RWPE1 (cell line): Measurements from ENCODE around the gene GPR83.
A peak's percentile ranks its signal among the peaks of the same experiment; 100 is the strongest.

ENCODE experiments used
- CTCF ChIA-PET: fragments of 350-600 bp; sonication (Branson Sonifier 250); formaldehyde crosslinking; extraction: SDS; loops from one replicate; lab custom pipeline; 2021; lab: Yijun Ruan, JAX
- POLR2A ChIA-PET: fragments of 400-600 bp; formaldehyde crosslinking; extraction: SDS; loops from one replicate; lab custom pipeline; 2020; ENCODE audit warnings: antibody characterized with exemption; ENCODE audit not compliant: low non-redundant PET; lab: Yijun Ruan, JAX
- DNase-seq: peaks from one replicate; pipeline ENCODE4 v3.0.0; 2012; ENCODE audit warnings: low spot score
- H3K27ac ChIP-seq: fragments of 450-650 bp; 2 replicates; pipeline ENCODE4 v1.5.1; 2017
- CTCF ChIP-seq: fragments of 450-650 bp; conservative IDR thresholded peaks from 2 replicates; pipeline ENCODE4 v1.5.1; 2017; ENCODE audit warnings: low read depth, mild to moderate bottlenecking

GPR83 gene

DNA sequence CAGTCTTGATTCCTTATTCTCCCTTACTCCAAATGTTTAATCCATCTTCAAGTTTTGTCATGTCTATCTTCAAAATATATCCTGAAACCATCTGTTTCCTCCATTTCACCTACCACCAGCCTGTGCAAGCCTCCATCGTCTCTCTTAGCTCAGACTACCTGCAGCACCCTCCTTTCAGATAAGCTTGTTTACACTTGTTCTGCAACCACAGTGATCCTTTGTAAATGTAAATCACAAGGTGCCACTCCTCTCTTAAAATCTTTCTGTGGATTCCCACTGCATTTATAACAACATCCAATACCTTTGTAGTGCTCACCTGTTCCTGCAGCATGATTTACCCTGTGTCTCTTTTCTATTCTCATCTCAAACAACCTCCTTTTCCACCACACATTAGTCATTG is 31.8 kb upstream of the GPR83 start:
- ChIA-PET CTCF (no interaction called here), POLR2A (no interaction called here)
- DNase-seq: no peak
- no peak overlapping the region for H3K27ac ChIP-seq
- no peak for TF ChIP-seq CTCF

DNA sequence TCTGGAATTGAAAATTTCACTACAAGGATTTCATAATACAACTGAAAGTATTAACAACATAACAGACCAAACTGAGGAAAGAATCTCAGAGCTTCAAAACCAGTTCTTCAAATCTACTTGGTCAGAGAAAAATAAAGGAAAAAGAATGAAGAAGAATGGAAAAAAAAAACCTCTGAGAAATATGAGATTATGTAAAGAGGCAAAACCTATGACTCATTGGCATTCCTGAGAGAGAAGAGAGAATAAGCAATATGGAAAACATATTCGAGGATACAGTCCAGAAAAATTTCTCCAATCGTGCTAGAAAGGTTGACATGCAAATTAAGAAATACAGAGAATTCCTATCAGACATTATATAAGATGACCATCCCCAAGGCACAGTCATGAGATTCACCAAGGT is 23.4 kb upstream of the GPR83 start:
- no peak for TF ChIP-seq CTCF
- ChIA-PET CTCF (interaction anchor here (1.0 kb wide), 1 partner anchor 530 kb away, joined by 3 read pairs; no protein-coding TSS in a partner anchor), POLR2A (no interaction called here)
- DNase-seq: no peak
- H3K27ac ChIP-seq: no peak overlapping the region

- CTCF ChIA-PET: interaction anchor here (1.0 kb wide), 1 partner anchor 529 kb away, joined by 3 read pairs; no protein-coding TSS in a partner anchor
- no peak for TF ChIP-seq CTCF
- no peak for DNase-seq
- H3K27ac ChIP-seq: no peak overlapping the region
- POLR2A ChIA-PET: no interaction called here
Observed at GRCh38 chr11:94424011-94424410, 22.8 kb upstream of the GPR83 start.

DNA sequence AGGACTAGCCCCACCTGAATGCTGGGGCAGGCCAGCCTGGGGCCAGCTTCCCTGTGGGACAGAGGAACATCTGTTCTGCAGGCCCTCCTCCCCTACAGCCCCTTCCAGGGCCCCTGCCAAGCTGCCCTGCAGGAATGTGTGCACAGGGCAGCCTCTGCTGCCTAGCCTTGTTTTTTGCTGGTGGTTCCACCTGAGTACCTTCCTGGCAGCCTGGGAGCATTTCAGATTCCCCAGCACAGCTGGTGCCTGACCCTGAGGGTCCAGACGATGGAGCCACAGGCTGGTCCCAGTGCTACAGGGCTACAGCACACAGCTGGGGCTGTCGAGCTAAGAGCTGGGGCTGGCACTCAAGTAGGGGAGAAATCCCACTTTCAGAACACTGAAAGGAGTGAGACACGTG is 22.3 kb upstream of the GPR83 start:
- TF ChIP-seq CTCF: no peak
- no peak for DNase-seq
- ChIA-PET CTCF (no interaction called here), POLR2A (no interaction called here)
- no peak overlapping the region for H3K27ac ChIP-seq

GRCh38 chr11:94418123-94418765 is 17.0 kb upstream of the GPR83 start:
- DNase-seq: no peak
- no peak overlapping the region for H3K27ac ChIP-seq
- ChIA-PET CTCF (interaction anchor here (0.6 to 0.7 kb wide), 2 partner anchors 398 to 475 kb away, joined by 3 to 4 read pairs; no protein-coding TSS in a partner anchor), POLR2A (no interaction called here)
- no peak for TF ChIP-seq CTCF

- no peak for DNase-seq
- POLR2A ChIA-PET: no interaction called here
Observed at GRCh38 chr11:94417386-94417987, 16.3 kb upstream of the GPR83 start.

More at GRCh38 chr11:94417386-94417987, 16.3 kb upstream of the GPR83 start:
- CTCF ChIA-PET: interaction anchor here (0.6 to 1.2 kb wide), 6 partner anchors 223 to 522 kb away, joined by 3 to 16 read pairs (median 4); no protein-coding TSS in a partner anchor
- TF ChIP-seq CTCF: peak; percentile 62
- H3K27ac ChIP-seq: no peak overlapping the region
